BLaER1 treated with 17β-estradiol and CSF1 and Interleukin-3, amounts not matched to agents 10 nM and 100 nM (cell line): ENCODE results near the gene COPS2.

Experiments
- H3K27ac ChIP-seq, 11 experiments: shearing (Covaris generic); formaldehyde crosslinking; 2 replicates each; pipeline ENCODE4 v1.8.1; 2022
- H3K27me3 ChIP-seq, 11 experiments: shearing (Covaris generic); formaldehyde crosslinking; 2 replicates each; pipeline ENCODE4 v1.8.1; 2022
- H3K36me3 ChIP-seq, 11 experiments: shearing (Covaris generic); formaldehyde crosslinking; 2 replicates each; pipeline ENCODE4 v1.8.1; 2022
- H3K4me1 ChIP-seq, 10 experiments: shearing (Covaris generic); formaldehyde crosslinking; 2 replicates each; pipeline ENCODE4 v1.8.1; 2022
- H3K4me2 ChIP-seq, 11 experiments: shearing (Covaris generic); formaldehyde crosslinking; 2 replicates each; pipeline ENCODE4 v1.8.1; 2022
- H3K4me3 ChIP-seq, 10 experiments: shearing (Covaris generic); formaldehyde crosslinking; 2 replicates each; pipeline ENCODE4 v1.8.1; 2022
- H3K9ac ChIP-seq, 11 experiments: shearing (Covaris generic); formaldehyde crosslinking; 2 replicates each; pipeline ENCODE4 v1.8.1; 2022
- H3K9me3 ChIP-seq, 11 experiments: shearing (Covaris generic); formaldehyde crosslinking; replicated peaks in 1 of 11; 2 replicates each; pipeline ENCODE4 v1.8.1; 2022
- H4K20me1 ChIP-seq, 11 experiments: shearing (Covaris generic); formaldehyde crosslinking; 2 replicates each; pipeline ENCODE4 v1.8.1; 2022
- Cebpa-rat ChIP-seq, 11 experiments: shearing (Covaris generic); IDR thresholded peaks; 2 replicates each; pipeline ENCODE4 v1.8.1; 2022

COPS2 gene

GRCh38 chr15:49134683-49135341 is 20.6 kb downstream of the COPS2 start:
- Histone ChIP-seq H3K9me3 (no peaks in the 10 kb centered on the region), H4K20me1 (peaks cover 0 to 38% (median 14%) of the 10 kb centered on the region in 11 experiments; a peak in 14 of 22 replicates), H3K4me2 (peak overlapping the region; percentile 2 to 70 (median 47); a peak in 19 of 22 replicates), H3K4me3 (no peak overlapping the region), H3K27ac (peak overlapping the region in 3 of 11 experiments; percentile 5 to 40 (median 7); a peak in 3 of 22 replicates), H3K27me3 (no peaks in the 10 kb centered on the region), H3K9ac (peak overlapping the region in 3 of 11 experiments; percentile 15 to 28 (median 23); a peak in 1 of 22 replicates), H3K4me1 (peaks cover 15 to 24% (median 19%) of the 10 kb centered on the region in 10 experiments), H3K36me3 (peaks cover 85 to 100% (median 99%) of the 10 kb centered on the region in 11 experiments)
- no peak for TF ChIP-seq Cebpa-rat (IDR thresholded peaks at IDR 0.05)

GRCh38 chr15:49131403-49131802 is 24.0 kb downstream of the COPS2 start:
- H3K4me1 ChIP-seq, result peaks cover 13 to 18% (median 15%) of the 10 kb centered on the region in 10 experiments
- peaks cover 81 to 100% (median 99%) of the 10 kb centered on the region in 11 experiments for H3K36me3 ChIP-seq
- no peak overlapping the region for H3K4me2 ChIP-seq
- TF ChIP-seq Cebpa-rat (IDR thresholded peaks at IDR 0.05), result no peak
- H3K9me3 ChIP-seq, result no peaks in the 10 kb centered on the region
- no peaks in the 10 kb centered on the region for H3K27me3 ChIP-seq
- H4K20me1 ChIP-seq, result peaks cover 0 to 14% (median 4%) of the 10 kb centered on the region in 11 experiments; a peak in 6 of 22 replicates
- H3K27ac ChIP-seq, result no peak overlapping the region
- H3K9ac ChIP-seq, result no peak overlapping the region
- H3K4me3 ChIP-seq, result no peak overlapping the region

GRCh38 chr15:49124371-49124770 is 31.0 kb downstream of the COPS2 start:
- Histone ChIP-seq H3K9ac (no peak overlapping the region), H3K9me3 (no peaks in the 10 kb centered on the region), H3K36me3 (peaks cover 35 to 92% (median 78%) of the 10 kb centered on the region in 11 experiments), H3K4me3 (no peak overlapping the region), H3K27ac (no peak overlapping the region), H3K4me2 (no peak overlapping the region), H4K20me1 (no peaks in the 10 kb centered on the region; a peak in 2 of 22 replicates), H3K4me1 (no peaks in the 10 kb centered on the region), H3K27me3 (no peaks in the 10 kb centered on the region)
- no peak for TF ChIP-seq Cebpa-rat (IDR thresholded peaks at IDR 0.05)

- TF ChIP-seq Cebpa-rat (IDR thresholded peaks at IDR 0.05), result no peak
- peaks cover 29 to 89% (median 71%) of the 10 kb centered on the region in 11 experiments for H3K36me3 ChIP-seq
Observed at GRCh38 chr15:49122541-49123062, 32.8 kb downstream of the COPS2 start.

GRCh38 chr15:49121901-49122300 is 33.5 kb downstream of the COPS2 start:
- Histone ChIP-seq H3K27me3 (no peaks in the 10 kb centered on the region), H3K27ac (no peak overlapping the region), H3K4me2 (no peak overlapping the region), H4K20me1 (no peaks in the 10 kb centered on the region; a peak in 2 of 22 replicates), H3K4me1 (no peaks in the 10 kb centered on the region), H3K4me3 (no peak overlapping the region), H3K9me3 (no peaks in the 10 kb centered on the region), H3K9ac (no peak overlapping the region), H3K36me3 (peaks cover 31 to 89% (median 71%) of the 10 kb centered on the region in 11 experiments; a peak in 21 of 22 replicates)
- TF ChIP-seq Cebpa-rat (IDR thresholded peaks at IDR 0.05), result no peak

More at GRCh38 chr15:49122541-49123062, 32.8 kb downstream of the COPS2 start:
- Histone ChIP-seq H3K9me3 (no peaks in the 10 kb centered on the region), H3K27ac (no peak overlapping the region), H3K4me3 (no peak overlapping the region), H3K9ac (no peak overlapping the region), H3K4me1 (no peaks in the 10 kb centered on the region), H3K27me3 (no peaks in the 10 kb centered on the region), H3K4me2 (no peak overlapping the region), H4K20me1 (no peaks in the 10 kb centered on the region; a peak in 2 of 22 replicates)

GRCh38 chr15:49120832-49121231 is 34.6 kb downstream of the COPS2 start:
- no peak for TF ChIP-seq Cebpa-rat (IDR thresholded peaks at IDR 0.05)
- no peak overlapping the region for H3K9ac ChIP-seq

GRCh38 chr15:49116108-49116857 is 39.1 kb downstream of the COPS2 start:
- H3K27ac ChIP-seq, result no peak overlapping the region
- no peaks in the 10 kb centered on the region for H4K20me1 ChIP-seq
- TF ChIP-seq Cebpa-rat (IDR thresholded peaks at IDR 0.05), result no peak
- no peak overlapping the region for H3K4me3 ChIP-seq
- H3K4me1 ChIP-seq, result no peaks in the 10 kb centered on the region
- no peak overlapping the region for H3K4me2 ChIP-seq
- no peak overlapping the region for H3K9ac ChIP-seq
- no peaks in the 10 kb centered on the region for H3K27me3 ChIP-seq
- H3K9me3 ChIP-seq, result peaks cover 21 to 34% (median 28%) of the 10 kb centered on the region in 11 experiments
- H3K36me3 ChIP-seq, result peaks cover 44 to 87% (median 74%) of the 10 kb centered on the region in 11 experiments

More at GRCh38 chr15:49120832-49121231, 34.6 kb downstream of the COPS2 start:
- no peaks in the 10 kb centered on the region; a peak in 2 of 22 replicates for H4K20me1 ChIP-seq
- H3K9me3 ChIP-seq, result no peaks in the 10 kb centered on the region
- H3K4me1 ChIP-seq, result no peaks in the 10 kb centered on the region
- H3K4me2 ChIP-seq, result no peak overlapping the region
- peaks cover 39 to 89% (median 72%) of the 10 kb centered on the region in 11 experiments; a peak in 21 of 22 replicates for H3K36me3 ChIP-seq
- H3K4me3 ChIP-seq, result no peak overlapping the region
- no peaks in the 10 kb centered on the region for H3K27me3 ChIP-seq
- no peak overlapping the region for H3K27ac ChIP-seq

GRCh38 chr15:49115062-49115461 is 40.3 kb downstream of the COPS2 start:
- Histone ChIP-seq H3K27me3 (no peaks in the 10 kb centered on the region), H3K27ac (no peak overlapping the region), H3K4me1 (no peaks in the 10 kb centered on the region), H3K9me3 (peaks cover 21 to 44% (median 36%) of the 10 kb centered on the region in 11 experiments), H3K9ac (no peak overlapping the region), H3K36me3 (peaks cover 55 to 89% (median 81%) of the 10 kb centered on the region in 11 experiments), H3K4me2 (no peak overlapping the region), H3K4me3 (no peak overlapping the region), H4K20me1 (0 out of 22 replicates have a peak, but pooled peaks cover 0 to 7% (median 0%) of the 10 kb centered on the region in 11 experiments)
- TF ChIP-seq Cebpa-rat (IDR thresholded peaks at IDR 0.05), result no peak
